Measurements from ENCODE around the gene CCDC170.

Gene CCDC170

DNA sequence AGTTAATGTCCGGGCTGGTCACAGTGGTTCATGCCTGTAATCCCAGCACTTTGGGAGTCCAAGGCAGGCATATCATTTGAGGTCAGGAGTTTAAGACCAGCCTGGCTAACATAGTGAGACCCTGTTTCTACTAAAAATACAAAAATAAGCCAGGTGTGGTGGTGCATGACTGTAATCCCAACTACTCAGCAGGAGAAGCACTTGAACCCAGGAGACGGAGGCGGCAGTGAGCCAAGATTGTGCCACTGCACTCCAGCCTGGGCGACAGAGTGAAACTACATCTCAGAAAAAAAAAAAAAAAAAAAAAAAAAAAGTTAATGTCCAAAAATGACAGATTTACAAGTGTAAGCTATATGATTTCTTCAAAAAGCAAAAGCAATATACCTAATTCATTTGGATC, 124.9 kb downstream of the CCDC170 start:
- no peak for DNase-seq

DNA sequence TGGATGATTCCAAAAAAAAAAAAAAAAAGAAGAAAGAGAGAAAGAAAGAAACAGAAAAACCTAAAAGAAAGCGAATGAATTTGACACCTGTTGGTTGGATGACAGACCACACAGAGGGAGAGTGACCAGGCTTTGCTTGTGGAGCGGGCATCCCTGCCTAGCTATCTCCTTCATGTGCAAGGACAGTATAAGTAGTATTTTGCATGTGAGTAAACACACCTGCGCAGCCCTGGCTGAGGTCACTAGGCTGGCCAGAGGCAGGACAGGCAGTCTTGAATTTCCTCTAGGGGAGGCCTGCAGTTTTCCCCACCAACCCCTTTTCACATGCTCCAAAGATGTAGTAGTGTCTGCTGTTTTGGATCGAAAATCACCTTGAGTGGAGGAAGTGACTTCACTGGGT, 126.4 kb downstream of the CCDC170 start:
- no peak for DNase-seq

DNA sequence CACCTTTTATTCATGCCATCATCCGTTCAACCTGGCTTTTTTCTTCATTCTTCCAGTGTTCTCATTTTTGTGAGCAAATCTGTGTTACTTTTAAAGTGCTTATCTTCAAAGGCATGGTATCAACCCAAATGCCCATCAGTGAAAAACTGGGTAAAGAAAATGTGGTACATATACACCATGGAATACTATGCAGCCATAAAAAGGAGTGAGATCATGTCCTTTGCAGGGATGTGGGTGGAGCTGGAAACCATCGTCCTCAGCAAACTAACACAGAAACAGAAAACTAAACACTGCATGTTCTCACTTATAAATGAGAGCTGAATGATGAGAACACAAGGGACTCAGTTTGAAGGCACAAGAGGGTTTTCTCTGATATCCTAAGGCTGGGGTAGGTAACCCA, 130.3 kb downstream of the CCDC170 start:
- no peak for DNase-seq

DNA sequence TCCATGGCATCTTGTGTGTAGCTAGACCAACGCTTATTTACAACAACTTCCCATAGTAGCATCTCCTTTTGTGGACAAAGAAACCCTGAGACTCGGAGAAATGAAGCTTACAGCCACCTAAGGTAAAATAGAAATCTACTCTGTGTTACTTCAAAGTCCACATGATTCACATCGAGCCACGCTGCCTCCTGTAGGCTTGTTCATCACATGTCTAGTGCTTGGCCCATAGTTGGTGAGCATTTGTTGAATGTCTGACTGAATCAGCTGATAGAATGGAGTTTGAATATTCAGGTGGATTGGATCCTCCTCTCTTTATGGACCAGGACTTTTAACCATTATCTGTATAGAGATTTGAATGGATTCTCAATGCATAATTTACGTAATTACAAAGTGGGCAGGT, 130.7 kb downstream of the CCDC170 start:
- DNase-seq: no peak

DNA sequence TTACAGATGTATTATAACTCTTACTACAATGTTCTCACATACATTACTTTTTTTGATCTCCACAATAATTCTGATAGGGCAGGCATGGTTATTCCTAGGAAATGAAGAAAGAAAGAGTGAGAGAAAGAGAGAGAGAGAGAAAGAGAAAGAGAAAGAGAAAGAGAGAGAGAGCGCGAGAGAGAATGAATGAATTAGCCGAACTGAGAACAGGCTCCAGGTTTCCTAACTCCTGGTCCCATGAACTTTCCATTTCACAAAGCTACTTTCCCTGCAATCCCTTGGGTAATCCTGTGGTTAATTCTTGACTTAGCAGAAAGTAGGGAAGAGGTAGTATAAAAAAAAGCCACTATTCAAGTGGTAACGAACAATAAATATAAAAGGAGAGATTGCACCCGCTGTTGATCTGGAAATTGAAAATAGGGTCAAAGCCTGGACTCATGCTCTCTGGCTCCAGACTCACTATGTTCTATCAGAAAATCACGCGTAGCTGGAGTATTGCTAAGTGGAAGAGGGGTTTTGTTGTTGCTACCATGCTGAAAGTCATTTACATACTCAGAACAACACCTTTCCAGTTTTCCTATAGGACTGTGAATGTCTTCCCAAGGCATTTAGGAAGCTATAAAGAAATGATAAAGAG, 131.2 kb downstream of the CCDC170 start:
- no peak for DNase-seq

DNA sequence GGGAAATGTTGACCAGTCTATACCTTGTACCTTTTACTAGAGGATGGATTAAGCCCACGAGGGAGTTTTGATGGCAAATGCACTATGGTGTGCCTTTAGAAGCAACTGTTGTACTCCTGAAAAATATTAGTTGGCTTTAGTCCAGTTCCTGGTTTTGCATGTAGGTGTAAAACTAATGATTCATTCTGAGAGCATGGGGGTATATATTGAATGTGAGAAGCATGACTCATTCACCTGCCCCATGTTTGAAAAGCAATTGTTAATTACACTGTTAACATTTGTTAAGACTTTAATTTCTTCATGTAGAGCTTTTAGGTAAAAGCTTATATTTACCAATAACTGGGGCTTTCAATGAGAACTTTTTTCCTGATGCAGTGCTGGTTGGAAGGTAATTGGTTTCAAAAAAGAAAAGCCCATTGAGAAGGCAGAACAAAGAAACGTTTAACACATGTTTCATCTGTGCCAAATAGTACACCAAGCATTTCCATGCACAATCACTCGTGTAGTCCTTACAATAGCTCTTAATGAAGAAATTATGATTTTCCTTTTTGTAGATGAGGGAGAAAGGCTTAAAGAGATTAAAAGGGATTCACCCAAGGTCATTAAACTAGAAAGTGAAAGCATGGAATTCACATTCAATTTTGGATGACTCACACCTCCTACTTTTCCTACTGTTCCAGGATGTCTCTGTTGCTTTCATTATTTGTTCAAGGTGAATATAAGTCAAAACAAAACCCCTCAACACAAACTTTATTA, 134.1 kb downstream of the CCDC170 start:
- DNase-seq: no peak

DNA sequence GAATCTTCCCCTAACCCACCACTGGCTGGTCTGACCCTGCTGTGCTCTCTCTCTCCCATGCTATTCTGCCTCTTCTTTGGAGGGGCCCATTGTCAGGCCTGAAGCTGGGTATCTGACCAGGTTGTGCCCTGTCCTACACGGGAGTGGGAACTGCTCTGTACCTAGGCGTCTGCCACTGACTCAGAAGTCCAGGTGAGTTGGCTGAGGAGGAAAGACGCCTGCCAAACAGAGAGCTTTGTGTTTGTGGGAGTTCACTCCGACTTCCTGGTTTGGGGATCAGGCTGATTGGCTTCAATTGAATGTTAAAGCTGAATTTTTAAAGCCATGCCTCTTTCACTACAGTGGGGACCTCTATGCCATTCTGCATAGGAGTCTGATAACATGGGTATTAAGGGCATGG, 136.0 kb downstream of the CCDC170 start:
- DNase-seq: no peak

DNA sequence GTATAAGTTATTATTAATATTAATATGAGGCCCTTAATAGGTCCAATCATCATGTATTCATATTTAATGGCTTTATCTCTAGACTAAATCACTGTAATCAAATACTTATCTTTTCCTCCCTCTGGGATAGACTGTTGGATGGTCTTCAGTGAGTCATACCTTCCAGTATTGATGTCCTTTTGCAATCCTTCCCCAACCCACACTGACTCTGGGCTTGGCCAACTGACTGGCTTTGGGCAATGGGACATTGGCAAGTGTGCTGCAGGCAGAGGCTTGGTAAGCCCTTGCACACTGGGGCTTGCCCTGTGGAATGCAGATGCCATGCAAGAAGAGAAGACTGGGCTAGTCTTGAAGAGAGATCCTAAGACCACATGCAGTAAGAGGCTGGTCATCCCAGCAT, 136.6 kb downstream of the CCDC170 start:
- DNase-seq: no peak

DNA sequence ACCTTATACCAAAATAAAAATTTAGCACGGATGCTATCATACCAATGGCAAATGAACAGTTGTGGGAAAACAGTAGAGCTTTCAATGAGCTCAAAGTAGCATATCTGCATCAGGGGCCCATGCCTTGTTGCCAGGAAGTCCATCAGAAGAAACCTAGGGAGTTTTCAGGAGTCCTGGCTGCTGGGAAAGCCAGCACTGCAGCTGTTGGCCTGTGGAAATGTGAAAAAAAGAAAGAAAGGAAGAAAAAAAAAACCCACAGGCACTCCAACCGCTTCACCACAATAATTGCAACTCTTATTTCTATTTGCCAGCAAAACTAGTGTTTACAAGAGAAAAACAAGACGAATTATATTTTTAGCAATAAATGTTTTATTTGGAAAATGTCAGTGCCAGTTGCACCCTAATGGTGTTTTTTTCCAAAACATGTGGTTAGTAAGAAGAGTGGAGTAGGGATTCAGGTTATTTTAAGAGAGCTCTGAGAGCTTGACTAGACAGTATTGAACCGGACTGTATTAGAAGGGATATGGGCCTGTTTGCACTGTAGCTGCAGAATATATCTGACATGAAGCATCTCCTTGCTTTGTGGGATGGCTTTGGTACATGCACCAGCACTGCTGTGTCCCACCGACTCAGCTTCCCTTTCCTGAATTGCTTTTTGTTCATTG, 137.3 kb downstream of the CCDC170 start:
- no peak for DNase-seq

DNA sequence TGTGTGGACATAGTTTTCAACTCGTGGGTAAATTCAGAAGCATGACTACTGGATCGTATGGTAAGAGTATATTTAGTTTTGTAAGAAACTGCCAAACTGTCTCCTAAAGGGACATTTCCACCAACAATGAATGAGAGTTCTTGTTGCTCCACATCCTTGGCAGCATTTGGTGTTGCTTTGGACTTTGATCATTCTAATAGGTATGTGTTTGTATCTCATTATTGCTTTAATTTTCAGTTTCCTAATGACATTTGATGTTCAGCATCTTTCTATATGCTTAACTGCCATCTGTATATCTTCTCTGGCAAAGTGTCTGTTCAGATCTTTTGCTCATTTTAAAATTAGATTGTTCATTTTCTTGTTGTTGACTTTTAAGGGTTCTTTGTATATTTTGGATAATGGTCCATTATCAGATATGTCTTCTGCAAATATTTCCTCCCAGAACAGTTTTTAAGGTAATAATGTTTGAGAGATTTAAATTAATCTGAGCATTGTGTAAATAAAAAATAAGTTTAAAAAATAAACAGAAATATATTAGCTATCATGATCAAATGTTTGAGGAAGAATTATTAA, 138.7 kb downstream of the CCDC170 start:
- no peak for DNase-seq

DNA sequence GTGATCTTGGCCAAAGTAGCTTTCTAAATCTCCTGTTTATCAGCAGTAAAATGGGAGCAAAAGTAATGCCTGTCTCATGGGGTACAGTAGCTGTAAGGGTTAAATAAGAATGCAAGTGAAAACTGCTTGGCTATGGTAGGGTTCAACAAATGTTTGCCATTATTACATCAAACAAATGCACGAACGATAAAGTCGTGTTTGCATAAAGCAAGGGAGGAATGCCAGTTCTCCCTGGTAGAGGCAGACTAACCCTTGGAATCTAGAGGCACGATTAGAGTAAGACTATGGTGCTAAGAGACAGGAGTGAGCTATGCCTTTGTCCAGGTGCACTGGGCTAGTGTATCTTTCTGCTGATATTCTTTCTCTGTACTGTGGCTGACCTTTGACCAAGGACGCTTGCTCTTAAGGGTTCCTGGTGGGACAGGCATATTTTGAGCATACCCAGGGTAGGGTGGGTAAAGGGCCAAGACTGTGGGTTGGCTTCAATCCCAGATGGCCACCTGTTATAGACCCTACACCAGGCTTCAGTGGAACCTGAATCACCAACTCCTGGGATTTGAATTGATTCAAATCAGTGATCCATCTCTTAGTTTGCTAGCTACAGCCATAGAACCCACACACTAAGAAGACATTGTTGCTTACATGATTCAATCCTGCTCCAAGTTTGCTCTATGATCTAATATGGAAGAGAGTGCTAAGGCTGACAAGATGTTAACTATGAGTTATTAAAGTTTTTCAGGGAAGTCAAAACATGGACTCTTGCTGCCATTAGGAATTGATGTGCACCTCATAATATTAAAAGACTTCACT, 139.9 kb downstream of the CCDC170 start:
- no peak for DNase-seq

DNA sequence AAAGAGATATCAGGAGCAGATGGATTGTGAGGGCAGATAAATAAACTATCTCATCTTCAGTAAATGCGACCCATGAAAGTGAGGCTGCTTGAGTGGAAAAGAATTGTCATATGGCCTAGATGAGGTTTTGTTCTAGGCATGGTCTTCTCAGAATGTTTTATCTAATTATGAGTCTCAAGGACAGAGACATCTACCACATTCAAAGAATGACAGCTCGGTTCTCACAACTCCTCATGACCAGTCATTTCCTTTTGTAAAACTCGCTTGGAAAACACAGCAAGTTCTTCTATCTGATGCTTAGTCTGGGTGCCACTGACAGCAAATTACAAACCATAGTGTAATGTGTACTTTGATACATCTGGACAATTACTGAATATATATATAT, 140.5 kb downstream of the CCDC170 start:
- DNase-seq: no peak

DNA sequence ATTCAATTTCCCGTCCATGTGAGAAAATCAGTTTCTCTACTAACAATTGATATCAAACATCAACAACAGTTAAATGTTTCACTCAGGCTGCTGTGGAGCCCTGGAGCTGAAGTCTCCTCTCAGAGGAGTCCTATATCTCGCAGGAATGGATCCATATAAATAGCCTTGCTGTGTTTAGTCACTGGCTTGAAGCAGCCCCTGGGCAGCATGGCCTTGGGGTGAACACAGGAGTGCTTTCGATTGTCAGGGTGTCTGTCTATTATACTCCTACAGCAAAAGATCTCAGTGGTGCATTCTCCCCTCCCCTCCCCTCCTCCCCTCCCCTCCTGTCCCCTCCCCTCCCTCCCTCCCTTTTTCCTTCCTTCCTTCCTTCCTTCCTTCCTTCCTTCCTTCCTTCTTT, 141.9 kb downstream of the CCDC170 start:
- DNase-seq: no peak

DNA sequence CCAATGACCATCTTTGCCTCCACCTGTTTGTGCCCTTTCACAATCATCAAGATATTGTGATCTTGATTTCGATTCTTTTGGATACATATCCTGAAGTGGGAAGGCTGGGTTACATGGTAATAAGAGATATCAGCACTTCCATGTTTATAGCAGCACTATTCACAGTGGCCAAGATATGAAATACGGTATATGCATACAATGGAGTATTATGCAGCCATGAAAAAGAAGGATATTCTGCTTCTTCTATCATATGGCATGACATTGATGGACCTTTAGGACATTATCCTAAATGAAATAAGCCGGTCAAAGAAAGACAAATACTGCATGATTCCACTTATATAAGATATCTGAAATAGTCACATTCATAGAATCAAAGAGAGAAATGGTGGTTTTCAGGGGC, 144.0 kb downstream of the CCDC170 start:
- DNase-seq: no peak

DNA sequence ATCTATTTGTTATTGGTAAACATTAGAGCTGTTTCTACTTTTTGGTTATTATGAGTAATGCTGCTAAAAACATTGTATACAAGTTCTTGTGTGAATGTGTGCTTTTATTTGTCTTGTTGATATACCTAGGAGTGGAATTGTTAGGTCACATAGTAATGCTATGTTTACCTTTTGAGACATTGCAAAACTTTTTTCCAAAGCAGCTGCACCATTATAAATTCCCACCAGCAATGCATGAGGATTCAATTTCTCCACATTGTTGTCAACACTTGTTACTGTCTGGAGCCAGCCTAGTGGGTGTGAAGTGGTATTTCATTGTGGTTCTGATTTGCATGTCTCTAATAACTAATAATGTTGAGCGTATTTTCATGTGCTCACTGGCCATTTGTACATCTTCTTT, 145.9 kb downstream of the CCDC170 start:
- DNase-seq: no peak

DNA sequence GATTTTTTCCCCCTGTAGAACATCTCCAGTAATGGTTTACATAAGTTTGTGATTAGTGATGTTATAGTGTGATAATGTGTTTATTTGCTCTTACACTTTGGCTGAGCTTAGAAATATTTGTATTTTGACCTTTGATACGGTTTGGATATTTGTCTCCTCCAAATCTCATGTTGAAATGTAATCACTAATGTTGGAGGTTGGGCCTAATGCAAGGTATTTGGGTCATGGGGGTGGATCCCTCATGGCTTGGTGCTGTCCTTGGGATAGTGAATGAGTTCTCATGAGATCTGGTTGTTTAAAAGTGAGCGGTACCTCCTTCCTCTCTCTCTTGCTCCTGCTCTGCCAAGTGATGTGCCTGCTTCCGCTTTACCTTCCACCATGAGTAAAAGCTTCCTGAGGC, 147.2 kb downstream of the CCDC170 start:
- no peak for DNase-seq

DNA sequence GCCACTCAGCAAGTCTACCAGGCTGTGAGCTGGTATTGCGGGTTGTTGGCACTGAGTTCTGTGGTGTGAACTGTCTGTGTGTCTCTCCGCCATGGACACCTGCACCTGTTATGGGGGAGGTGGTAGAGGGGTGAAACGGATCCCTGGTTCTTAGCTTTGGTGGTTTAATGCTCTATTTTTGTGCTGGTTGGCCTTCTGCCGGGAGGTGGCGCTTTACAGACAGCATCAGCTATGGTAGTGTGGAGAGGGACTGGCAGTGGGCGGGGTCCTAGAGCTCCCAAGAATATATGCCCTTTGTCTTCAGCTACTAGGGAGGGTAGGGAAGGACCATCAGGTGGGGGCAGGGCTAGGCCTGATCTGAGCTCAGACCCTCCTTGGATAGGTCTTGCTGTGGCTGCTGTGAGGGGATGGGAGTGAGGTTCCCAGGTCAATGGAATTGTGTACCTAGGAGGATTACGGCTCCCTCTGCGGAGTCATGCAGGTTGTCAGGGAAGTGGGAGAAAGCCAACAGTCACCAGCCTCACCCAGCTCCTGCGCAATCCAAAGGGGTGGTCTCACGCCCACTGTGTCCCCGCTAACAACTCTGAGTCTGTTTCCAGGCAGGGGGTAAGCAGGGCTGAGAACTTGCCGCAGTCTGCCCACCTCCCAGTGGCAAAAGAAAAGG, 154.3 kb downstream of the CCDC170 start:
- DNase-seq: no peak

DNA sequence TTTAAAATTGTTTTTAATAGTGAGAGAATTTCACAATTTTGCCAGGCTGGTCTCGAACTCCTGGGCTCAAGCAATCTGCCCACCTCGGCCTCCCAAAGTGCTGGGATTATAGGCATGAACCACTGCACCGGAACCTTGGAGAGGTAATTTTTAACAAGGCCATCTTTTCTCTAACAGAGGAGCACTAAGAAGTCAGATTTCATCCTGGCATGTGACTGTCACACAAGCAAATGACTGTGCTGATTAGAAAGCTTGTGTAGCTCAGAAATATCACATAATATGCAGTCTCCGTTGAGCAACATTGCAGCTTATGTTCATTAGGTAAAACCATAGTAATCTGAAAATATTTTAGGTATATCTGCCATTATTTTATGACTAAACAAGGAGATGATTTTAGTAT, 156.0 kb downstream of the CCDC170 start:
- no peak for DNase-seq

DNA sequence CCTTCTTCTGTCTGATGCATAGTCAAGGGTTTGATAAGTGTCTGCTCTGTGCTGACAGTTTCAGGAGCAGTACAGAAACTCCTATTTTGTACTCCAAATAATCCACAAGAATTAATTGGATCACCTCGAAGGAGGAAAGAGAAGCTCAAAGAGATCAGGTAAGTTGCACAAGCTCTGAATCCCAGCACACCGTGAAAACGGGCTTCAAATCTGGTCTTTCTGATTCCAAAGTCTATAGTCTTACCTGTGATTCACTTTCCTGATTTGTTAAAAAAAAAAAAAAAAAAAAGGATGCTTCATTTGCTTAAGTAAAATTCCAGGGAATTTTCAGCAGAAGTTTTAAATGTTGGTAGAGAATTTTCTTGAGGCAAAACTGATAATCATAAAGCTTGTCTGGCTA, 157.8 kb downstream of the CCDC170 start:
- DNase-seq: no peak

DNA sequence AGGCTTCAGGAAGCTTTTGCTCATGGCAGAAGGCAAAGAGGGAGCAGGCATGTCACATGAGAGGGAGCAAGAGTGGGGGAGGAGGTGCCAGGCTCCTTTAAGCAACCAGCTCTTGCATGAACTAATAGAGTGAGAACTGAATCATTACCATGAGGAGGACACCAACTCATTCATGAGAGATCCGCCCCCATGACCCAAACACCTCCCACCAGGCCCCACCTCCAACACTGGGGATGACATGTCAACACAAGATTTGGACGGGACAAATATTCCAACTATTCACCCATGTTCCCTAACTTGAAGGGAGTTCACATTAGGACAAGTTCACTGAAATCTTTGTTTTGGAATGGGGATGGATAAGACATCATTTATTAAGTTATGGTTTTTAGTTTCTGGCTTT, 158.5 kb downstream of the CCDC170 start:
- DNase-seq: no peak

DNA sequence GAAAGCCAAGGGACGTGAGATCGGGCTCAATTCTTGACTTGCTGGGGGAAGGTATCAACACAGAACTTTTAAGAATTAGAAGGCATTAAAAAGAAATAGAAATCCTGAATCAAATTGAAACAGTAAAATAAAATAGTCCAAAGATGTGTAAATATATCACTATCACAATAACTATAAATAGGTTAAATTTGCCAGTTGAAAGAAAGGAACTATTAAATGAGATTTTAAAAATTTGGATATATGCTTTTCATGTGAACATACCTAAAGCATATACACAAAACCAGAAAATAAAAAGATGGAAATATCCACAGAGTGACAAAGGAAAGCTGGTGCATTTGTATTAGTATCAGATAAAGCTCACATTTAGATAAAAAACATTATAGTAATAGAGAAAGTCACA, 161.3 kb downstream of the CCDC170 start:
- no peak for DNase-seq

DNA sequence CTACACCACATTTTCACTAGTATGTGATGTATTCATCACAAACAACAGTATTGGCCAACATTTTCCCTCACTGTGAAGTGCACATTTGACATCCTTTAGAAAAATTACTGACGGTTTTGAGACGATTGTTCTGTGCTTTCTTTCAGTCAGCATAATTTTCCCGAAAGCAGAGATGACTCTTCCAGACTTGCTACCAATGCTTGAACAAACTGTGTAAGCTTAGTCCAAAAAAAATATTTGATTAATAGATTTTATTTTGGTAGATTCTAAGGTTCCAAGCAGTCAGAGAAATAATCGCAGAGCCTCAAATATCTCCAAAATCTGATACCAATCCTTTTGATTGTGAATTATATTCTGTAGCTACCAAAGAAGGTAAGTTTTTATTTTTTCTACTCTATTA, 162.6 kb downstream of the CCDC170 start:
- DNase-seq: no peak

DNA sequence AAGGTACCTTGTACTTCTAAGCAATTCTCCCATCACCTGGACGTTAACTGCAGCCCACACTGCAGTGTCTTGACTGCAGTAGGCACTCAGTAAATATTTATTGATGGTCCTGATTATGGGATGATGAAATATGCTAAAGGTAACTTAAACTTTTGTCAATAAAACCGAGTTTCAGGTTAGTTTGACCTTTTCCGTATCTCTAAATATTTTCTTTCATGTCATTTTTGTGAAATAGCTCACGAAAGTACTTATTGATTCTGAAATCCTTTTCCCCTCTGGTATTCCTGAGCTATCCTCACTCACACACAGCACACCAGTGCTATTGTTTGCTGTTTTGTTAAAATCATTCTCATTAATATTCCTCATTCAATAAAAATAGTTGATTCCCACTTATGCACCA, 164.3 kb downstream of the CCDC170 start:
- DNase-seq: no peak

Measured in stimulated activated CD4-positive, alpha-beta T cell treated with anti-CD3 and anti-CD28 coated beads, Interleukin-12 subunit alpha, Interleukin-12 subunit beta, amount 100 ng/mL, for 4 hours (primary cell).